Measurements from ENCODE around the gene LAT. TPM values are rescaled to one million over a fixed set of nuclear protein-coding genes. Genes with fewer than 3 reads are reported as not detected.
"Not testable (repeated sequence)": the region's sequence is repeated elsewhere in the genome, so short reads cannot be mapped to it uniquely, and the experiment has no call there.

LAT gene, protein sequence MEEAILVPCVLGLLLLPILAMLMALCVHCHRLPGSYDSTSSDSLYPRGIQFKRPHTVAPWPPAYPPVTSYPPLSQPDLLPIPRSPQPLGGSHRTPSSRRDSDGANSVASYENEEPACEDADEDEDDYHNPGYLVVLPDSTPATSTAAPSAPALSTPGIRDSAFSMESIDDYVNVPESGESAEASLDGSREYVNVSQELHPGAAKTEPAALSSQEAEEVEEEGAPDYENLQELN
- total RNA-seq, result 100 to 1,000 TPM; 241 to 262 (median 259) TPM

DNA sequence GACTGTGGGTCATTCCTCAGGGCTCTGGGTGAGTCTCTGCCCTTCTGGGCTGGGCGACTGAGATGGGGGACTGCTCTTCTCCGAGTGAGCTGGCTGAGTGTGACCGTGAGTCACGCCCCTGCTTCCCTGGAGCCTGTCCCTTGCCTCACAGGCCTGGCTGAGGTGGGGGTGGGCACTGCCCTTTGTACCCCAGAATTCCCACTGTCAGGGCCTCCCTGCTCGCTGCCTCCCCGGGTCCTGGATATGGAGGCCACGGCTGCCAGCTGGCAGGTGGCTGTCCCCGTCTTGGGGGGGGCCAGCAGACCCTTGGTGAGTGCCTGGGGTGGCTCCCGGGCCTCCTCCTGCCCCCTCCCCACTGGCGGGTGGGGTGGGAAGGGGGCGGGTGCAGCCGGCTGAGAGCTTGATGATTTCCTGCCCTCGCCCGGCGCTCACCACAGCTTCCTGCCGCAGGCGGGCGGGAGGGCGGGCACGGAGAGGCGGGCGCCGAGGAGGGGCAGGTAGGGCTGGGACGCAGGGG is at the start of gene LAT:
TSS of gene LAT (plus strand) at position 434 of the 517 bp plus-strand sequence. CDS start 366 bp downstream, outside the sequence.
- peaks cover 48% of the 10 kb centered on the region for H3K36me3 Mint-ChIP-seq (ENCODE audit: insufficient read depth)
- H3K27me3 Mint-ChIP-seq (ENCODE audit: low read depth), result no peaks in the 10 kb centered on the region
- peaks cover 41% of the 10 kb centered on the region for H3K4me1 Mint-ChIP-seq (ENCODE audit: low read depth)
- H3K9me3 Mint-ChIP-seq, result peaks cover 7% of the 10 kb centered on the region
- DNase-seq (peak; percentile 75), ATAC-seq (peak; percentile 71)
- H3K4me3 Mint-ChIP-seq, result peak within 1 kb of the TSS; percentile 96

DNA sequence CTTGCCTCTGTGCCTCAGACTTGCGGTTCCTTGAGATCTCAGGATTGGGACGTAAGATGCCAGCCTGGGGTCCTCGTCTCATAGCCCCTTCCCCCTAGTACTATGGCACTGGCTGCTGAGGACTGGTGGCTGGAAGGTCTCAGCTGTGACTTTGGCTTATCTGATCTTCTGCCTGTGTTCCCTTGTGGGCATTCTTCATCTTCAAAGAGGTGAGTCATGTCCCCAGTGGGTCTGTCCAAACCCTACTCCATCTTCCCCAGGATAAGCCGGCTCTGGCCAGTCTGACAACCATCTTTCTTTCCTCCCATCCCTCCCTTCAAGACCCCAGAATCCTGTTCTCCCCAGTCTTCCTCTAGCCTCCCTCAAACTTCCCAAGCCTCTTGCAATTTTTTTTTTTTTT is 49.5 kb upstream of the LAT start:
- H3K9me3 Mint-ChIP-seq, result no peaks in the 10 kb centered on the region
- H3K4me1 Mint-ChIP-seq (ENCODE audit: low read depth), result peaks cover 24% of the 10 kb centered on the region
- no peaks in the 10 kb centered on the region for H3K27me3 Mint-ChIP-seq (ENCODE audit: low read depth)
- DNase-seq, result no peak
- no peak for ATAC-seq
- no peaks in the 10 kb centered on the region for H3K36me3 Mint-ChIP-seq (ENCODE audit: insufficient read depth)
- peak overlapping the region; percentile 38 for H3K4me3 Mint-ChIP-seq

DNA sequence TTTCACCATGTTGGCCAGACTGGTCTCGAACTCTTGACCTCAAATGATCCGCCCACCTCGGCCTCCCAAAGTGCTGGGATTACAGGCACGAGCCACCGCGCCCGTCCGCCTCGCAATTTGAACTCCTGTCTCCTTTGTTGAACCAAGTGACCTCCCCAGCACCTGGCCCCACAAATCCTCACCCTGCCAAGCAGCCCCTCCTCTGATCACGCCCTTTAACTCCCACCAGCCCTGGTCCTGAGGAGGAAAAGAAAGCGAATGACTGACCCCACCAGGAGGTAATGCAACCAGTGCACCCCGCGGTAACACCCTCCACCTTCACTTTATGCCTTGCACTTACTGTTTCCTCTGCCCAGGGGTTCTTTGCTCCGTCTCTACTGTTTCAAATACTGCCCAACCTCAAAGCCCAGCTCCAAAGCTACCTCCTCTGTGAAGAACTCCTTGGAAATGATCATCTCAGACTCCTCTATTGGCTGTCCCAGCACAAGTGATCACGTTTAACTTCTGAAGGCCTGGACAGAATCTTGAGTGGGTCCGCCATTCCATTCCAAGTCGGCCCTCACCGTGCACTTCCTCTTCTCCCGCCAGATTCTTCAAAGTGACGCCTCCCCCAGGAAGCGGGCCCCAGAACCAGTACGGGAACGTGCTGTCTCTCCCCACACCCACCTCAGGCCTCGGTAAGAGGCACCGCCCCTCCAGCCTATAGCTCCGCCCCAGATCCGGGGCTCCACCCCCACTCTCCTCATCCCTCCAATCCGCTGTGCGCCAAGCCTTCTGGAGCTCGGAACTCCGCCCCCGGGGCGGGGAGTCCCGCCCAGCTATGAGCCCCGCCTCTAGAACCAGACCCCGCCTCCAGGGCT is 48.7 kb upstream of the LAT start:
- no peaks in the 10 kb centered on the region for H3K36me3 Mint-ChIP-seq (ENCODE audit: insufficient read depth)
- DNase-seq (peak; percentile 78), ATAC-seq (peak; percentile 100)
- H3K9me3 Mint-ChIP-seq, result no peaks in the 10 kb centered on the region
- peak overlapping the region; percentile 58 for H3K4me3 Mint-ChIP-seq
- peaks cover 16% of the 10 kb centered on the region for H3K4me1 Mint-ChIP-seq (ENCODE audit: low read depth)
- H3K27me3 Mint-ChIP-seq (ENCODE audit: low read depth), result no peaks in the 10 kb centered on the region

DNA sequence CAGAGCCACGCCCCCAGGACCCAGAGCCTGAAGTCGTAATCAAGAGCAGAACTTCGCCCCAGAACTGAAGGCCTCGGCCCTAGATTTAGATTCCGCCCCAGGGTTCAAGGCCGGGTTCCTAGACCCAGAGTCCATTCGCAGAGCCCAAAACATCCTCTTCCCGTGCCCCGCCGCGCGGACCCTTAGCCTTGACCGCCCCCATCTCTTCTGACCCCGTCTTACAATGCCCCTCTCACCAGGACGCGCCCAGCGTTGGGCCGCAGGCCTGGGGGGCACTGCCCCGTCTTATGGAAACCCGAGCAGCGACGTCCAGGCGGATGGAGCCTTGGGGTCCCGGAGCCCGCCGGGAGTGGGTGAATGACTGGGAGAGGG is 48.1 kb upstream of the LAT start:
- ATAC-seq, result no peak
- Mint-ChIP-seq H3K27me3 (ENCODE audit: low read depth) (no peaks in the 10 kb centered on the region), H3K4me3 (peak overlapping the region; percentile 58), H3K9me3 (no peaks in the 10 kb centered on the region), H3K4me1 (ENCODE audit: low read depth) (peaks cover 16% of the 10 kb centered on the region), H3K36me3 (ENCODE audit: insufficient read depth) (no peaks in the 10 kb centered on the region)
- DNase-seq, result no peak

DNA sequence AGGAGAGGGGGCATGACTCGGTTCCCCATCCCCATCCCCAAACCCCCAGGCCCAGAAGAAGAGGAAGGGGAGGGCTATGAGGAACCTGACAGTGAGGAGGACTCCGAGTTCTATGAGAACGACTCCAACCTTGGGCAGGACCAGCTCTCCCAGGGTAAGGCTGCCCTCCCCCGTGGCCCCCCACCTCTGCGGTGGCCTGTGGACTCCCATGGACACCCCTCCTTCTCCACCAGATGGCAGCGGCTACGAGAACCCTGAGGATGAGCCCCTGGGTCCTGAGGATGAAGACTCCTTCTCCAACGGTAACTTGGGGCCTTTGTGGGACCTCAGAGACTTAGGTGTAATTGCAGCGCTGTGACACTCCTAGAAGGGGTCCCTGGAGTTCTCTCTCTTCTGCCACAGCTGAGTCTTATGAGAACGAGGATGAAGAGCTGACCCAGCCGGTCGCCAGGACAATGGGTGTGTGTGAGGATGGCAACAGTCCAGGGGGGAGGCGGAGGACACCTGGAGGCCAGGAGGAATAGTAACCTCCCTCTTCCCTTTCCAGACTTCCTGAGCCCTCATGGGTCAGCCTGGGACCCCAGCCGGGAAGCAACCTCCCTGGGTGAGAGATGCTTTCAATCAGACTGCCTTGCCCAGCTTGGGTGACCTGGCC is 47.5 kb upstream of the LAT start:
- DNase-seq (no peak), ATAC-seq (no peak)
- no peaks in the 10 kb centered on the region for H3K36me3 Mint-ChIP-seq (ENCODE audit: insufficient read depth)
- no peak overlapping the region for H3K4me3 Mint-ChIP-seq
- peaks cover 16% of the 10 kb centered on the region for H3K4me1 Mint-ChIP-seq (ENCODE audit: low read depth)
- H3K27me3 Mint-ChIP-seq (ENCODE audit: low read depth), result no peaks in the 10 kb centered on the region
- H3K9me3 Mint-ChIP-seq, result no peaks in the 10 kb centered on the region

DNA sequence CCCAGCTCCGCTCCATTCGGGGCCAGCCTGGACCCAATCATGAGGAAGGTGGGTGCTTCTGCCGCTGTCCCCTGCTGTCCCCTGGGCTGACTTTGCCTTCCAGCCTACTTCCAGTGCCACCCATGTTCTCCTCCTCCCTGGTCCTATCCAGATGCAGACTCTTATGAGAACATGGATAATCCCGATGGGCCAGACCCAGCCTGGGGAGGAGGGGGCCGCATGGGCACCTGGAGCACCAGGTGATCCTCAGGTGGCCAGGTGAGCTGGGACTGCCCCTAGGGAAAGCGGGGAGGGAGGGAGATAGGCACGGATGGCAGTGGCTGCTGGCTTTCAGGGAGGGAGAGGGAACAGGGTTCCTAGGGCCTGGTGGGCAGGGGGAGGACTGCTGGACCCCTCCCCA is 46.1 kb upstream of the LAT start:
- Mint-ChIP-seq H3K27me3 (ENCODE audit: low read depth) (no peaks in the 10 kb centered on the region), H3K9me3 (no peaks in the 10 kb centered on the region), H3K4me3 (no peak overlapping the region), H3K36me3 (ENCODE audit: insufficient read depth) (no peaks in the 10 kb centered on the region), H3K4me1 (ENCODE audit: low read depth) (peaks cover 16% of the 10 kb centered on the region)
- DNase-seq (no peak), ATAC-seq (no peak)

DNA sequence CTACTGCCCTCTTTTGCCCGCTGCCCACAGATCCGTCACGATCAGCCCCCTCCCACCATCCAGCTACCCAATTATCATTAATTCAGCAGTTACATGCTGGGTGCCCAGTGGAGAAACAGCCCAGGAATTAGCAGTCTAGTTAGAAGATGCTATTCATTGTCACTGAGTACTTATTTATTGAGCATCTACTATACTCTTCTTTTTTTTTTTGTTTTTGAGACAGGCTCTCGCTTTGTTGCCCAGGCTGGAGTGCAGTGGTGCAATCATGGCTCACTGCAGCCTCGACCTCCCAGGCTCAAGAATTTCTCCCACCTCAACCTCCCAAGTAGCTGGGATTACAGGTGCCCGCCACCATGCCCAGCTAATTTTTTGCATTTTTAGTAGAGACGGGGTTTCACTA is 45.0 kb upstream of the LAT start:
- H3K4me1 Mint-ChIP-seq (ENCODE audit: low read depth), result peaks cover 15% of the 10 kb centered on the region
- H3K36me3 Mint-ChIP-seq (ENCODE audit: insufficient read depth); ATAC-seq; DNase-seq; H3K27me3 Mint-ChIP-seq (ENCODE audit: low read depth); H3K9me3 Mint-ChIP-seq; H3K4me3 Mint-ChIP-seq: not testable (repeated sequence)

DNA sequence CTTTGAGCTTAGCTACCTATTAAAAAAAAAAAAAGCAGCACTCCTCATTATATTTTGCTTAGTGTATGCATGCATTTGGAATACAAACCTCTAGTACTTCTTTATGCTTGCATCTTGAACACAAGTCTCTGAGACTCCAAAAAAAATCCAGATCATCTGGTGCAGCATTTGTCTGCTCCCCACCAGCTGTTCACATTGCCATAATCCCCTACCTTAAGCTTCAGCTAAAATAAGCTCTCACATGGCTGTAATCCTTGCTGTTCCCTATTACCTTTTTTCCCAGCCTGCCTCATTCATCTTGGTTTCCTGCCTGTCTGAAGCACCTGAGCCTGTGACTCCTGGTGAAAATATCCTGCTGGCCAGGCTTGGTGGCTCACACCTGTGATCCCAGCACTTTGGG is 41.6 kb upstream of the LAT start:
- no peaks in the 10 kb centered on the region for H3K9me3 Mint-ChIP-seq
- no peak overlapping the region for H3K4me3 Mint-ChIP-seq
- H3K27me3 Mint-ChIP-seq (ENCODE audit: low read depth), result no peaks in the 10 kb centered on the region
- DNase-seq, result no peak
- H3K4me1 Mint-ChIP-seq (ENCODE audit: low read depth), result peaks cover 7% of the 10 kb centered on the region
- ATAC-seq, result no peak
- no peaks in the 10 kb centered on the region for H3K36me3 Mint-ChIP-seq (ENCODE audit: insufficient read depth)

DNA sequence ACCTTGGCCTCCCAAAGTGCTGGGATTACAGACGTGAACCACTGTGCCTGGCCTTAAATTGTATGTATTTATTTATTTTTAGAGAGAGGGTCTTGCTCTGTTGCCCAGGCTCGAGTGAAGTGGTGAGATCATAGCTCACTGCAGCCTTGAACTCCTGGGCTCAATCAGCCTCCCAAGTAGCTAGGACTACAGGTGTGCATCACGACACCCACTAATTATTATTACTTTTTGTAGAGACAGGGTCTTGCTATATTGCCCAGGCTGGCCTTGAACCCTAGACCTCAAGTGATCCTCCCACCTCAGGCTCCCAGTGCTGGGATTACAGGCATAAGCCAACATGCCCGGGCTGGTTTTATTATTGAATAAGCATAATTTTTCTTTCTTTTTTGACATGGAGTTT is 38.2 kb upstream of the LAT start:
- Mint-ChIP-seq H3K4me3 (no peak overlapping the region), H3K9me3 (no peaks in the 10 kb centered on the region), H3K4me1 (ENCODE audit: low read depth) (peaks cover 13% of the 10 kb centered on the region), H3K36me3 (ENCODE audit: insufficient read depth) (no peaks in the 10 kb centered on the region), H3K27me3 (ENCODE audit: low read depth) (no peaks in the 10 kb centered on the region)
- DNase-seq (no peak), ATAC-seq (no peak)

DNA sequence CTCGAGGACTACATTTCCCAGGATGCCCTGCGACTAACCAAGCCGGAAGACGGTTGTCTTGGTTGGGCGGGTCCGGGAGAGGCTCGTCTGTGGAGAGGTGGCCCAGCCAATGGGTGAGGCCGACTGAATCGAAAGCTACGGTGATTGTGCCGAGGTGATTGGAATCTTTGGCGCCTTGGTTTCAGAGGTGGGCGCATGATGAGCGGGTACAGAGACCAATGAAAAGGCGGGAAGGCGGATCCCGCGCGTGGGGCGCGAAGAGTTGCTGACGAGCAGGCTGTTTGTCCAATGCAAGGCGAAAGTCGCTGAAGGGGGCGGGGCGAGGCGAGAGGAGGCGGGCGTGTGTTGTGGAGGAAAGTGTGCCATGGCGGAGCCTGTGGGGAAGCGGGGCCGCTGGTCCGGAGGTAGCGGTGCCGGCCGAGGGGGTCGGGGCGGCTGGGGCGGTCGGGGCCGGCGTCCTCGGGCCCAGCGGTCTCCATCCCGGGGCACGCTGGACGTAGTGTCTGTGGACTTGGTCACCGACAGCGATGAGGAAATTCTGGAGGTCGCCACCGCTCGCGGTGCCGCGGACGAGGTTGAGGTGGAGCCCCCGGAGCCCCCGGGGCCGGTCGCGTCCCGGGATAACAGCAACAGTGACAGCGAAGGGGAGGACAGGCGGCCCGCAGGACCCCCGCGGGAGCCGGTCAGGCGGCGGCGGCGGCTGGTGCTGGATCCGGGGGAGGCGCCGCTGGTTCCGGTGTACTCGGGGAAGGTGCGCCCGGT is 34.0 kb upstream of the LAT start, which contains the start of gene NFATC2IP:
TSS of gene NFATC2IP (plus strand) at position 290 of the 762 bp plus-strand sequence. CDS start at position 365, 75 bp downstream.
- H3K36me3 Mint-ChIP-seq (ENCODE audit: insufficient read depth), result peaks cover 13% of the 10 kb centered on the region
- H3K4me3 Mint-ChIP-seq, result peak within 1 kb of the TSS; percentile 88
- DNase-seq (peak; percentile 99), ATAC-seq (peak; percentile 96)
- H3K27me3 Mint-ChIP-seq (ENCODE audit: low read depth), result no peaks in the 10 kb centered on the region
- peaks cover 24% of the 10 kb centered on the region for H3K4me1 Mint-ChIP-seq (ENCODE audit: low read depth)
- no peaks in the 10 kb centered on the region for H3K9me3 Mint-ChIP-seq

DNA sequence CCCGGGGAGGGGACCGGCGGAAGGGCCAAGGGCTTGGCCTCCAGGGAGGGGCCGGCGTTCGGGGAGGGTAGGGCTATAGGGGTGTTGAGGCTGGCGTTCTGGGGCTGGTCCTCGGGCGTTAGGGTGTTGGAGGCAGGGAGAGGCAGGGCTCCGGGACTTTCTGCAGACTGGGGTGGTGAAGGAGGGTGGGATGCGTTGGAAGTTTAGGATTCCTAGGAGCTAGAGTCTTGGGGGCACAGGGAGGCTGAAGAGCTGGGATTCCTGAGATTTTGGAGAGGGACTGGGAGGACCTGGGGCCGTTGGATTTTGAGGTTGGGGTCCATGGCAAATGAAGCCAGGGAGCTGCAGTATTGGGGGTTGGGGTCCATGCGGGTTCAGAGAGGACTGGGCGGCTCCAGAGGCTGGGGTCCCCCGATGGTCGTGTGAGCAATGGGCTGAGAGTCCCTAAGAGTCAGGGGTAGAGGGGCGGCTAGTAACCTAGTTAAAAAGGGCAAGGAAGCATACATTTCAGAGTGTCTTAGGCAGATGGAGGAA is 33.4 kb upstream of the LAT start:
- no peaks in the 10 kb centered on the region for H3K9me3 Mint-ChIP-seq
- ATAC-seq, result no peak
- DNase-seq, result no peak

DNA sequence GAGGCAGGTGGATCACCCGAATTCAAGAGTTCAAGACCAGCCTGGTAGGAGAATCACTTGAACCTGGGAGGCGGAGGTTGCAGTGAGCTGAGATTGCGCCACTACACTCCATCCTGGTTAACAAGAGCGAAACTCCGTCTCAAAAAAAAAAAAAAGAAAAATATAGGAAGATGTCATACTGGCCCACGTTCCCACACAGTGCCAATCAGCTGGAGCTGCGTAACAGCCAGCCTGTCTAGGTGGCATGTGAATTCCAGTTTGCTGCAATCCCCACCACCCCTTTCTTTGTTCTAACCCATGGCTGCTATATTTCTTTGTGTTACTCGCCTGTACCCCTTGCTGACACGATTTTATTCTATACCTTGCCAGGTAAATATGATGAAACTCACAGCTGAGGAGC is 26.6 kb upstream of the LAT start:
- Mint-ChIP-seq H3K4me1 (ENCODE audit: low read depth) (peaks cover 6% of the 10 kb centered on the region), H3K36me3 (ENCODE audit: insufficient read depth) (peaks cover 42% of the 10 kb centered on the region), H3K27me3 (ENCODE audit: low read depth) (no peaks in the 10 kb centered on the region), H3K4me3 (no peak overlapping the region), H3K9me3 (no peaks in the 10 kb centered on the region)
- no peak for DNase-seq
- ATAC-seq, result no peak

More for the DNA sequence above, 33.4 kb upstream of the LAT start:
- Mint-ChIP-seq H3K4me3 (peak overlapping the region; percentile 88), H3K36me3 (ENCODE audit: insufficient read depth) (peaks cover 17% of the 10 kb centered on the region), H3K27me3 (ENCODE audit: low read depth) (no peaks in the 10 kb centered on the region), H3K4me1 (ENCODE audit: low read depth) (peaks cover 23% of the 10 kb centered on the region)

DNA sequence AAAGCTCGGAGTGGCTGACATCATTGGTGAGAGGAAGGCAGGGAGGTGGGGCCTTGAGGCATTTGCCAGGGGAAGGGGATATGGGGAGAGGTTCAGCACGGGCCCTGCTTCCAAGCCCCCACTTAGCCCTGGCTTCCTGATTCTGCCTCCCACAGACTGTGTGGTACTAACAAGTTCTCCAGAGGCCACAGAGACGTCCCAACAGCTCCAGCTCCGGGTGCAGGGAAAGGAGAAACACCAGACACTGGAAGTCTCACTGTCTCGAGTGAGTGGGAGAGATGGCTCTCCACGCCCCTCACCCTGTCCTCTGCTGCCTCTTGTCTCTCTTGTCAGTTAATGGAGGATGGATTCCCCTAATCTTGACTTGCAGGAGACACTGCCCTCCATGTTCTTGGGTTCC is 26.0 kb upstream of the LAT start:
- ATAC-seq (no peak), DNase-seq (no peak)
- H3K27me3 Mint-ChIP-seq (ENCODE audit: low read depth), result no peaks in the 10 kb centered on the region
- no peaks in the 10 kb centered on the region for H3K9me3 Mint-ChIP-seq
- H3K36me3 Mint-ChIP-seq (ENCODE audit: insufficient read depth), result peaks cover 44% of the 10 kb centered on the region
- H3K4me1 Mint-ChIP-seq (ENCODE audit: low read depth), result peaks cover 3% of the 10 kb centered on the region
- H3K4me3 Mint-ChIP-seq, result no peak overlapping the region
